NCI-H2081 (cell line): ENCODE measurements around the gene PLEKHA8.
"Not testable (repeated sequence)": the region's sequence is repeated elsewhere in the genome, so short reads cannot be mapped to it uniquely, and the experiment has no call there.

Experiments used
- DNase-seq, 2 experiments: peaks; one replicate each; lab custom pipeline; 2025; lab: John Stamatoyannopoulos, UW

The PLEKHA8 gene

DNA sequence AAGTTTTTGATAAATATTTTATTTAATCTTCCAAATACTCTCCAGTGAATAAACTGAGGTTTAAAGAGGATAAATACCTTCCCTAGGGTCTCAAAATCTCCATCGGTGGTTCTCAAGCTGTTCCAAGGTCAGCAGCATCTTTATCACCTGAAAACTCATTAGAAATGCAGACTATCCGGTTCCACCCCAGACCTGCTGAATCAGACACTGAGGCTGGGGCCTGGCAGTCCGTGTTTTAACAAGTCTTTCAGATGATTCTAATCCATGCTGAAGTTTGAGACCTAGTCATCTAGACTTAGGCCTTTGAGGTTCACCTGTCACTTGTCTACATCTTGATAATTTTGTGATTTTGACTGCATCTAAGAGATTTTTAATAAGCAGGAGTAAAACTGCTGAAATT is 37.5 kb downstream of the PLEKHA8 start:
- DNase-seq = no peak

DNA sequence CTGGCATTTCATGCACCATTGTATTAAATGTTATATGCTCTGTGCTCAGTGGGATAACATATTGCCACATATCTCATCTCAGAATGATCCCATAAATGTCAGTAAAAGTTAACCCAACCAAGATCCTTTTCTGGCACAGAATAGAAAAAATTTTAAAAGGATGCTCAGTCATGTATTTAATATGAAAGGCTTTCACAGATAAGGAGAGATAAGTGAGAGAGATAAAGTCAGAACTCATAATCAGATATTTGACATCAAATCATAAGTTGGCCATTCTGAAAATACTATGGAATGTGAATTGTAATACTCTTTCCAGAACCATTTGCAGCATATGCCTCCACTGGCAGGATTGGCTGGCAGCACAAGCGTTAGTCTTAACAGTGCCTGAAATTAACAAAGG is 38.5 kb downstream of the PLEKHA8 start:
- no peak for DNase-seq

DNA sequence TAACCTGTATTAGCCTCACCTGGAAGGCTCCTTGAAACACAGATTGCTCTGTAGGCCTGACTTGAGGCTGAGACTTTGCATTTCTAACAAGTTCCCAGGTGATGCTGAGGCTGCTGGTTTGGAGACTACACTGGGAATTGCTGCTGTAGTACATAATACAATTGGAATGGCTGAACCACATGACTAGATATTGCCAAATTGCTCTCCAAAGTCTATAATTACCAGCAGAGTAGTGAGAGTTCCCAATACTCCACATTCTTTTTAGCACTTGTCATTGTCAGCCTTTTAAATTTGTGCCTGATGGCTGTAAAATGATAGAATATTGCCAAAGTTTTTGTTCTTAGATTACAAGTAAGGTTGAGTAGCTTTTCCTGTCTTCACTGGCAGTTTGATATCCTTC is 39.9 kb downstream of the PLEKHA8 start:
- DNase-seq = no peak

DNA sequence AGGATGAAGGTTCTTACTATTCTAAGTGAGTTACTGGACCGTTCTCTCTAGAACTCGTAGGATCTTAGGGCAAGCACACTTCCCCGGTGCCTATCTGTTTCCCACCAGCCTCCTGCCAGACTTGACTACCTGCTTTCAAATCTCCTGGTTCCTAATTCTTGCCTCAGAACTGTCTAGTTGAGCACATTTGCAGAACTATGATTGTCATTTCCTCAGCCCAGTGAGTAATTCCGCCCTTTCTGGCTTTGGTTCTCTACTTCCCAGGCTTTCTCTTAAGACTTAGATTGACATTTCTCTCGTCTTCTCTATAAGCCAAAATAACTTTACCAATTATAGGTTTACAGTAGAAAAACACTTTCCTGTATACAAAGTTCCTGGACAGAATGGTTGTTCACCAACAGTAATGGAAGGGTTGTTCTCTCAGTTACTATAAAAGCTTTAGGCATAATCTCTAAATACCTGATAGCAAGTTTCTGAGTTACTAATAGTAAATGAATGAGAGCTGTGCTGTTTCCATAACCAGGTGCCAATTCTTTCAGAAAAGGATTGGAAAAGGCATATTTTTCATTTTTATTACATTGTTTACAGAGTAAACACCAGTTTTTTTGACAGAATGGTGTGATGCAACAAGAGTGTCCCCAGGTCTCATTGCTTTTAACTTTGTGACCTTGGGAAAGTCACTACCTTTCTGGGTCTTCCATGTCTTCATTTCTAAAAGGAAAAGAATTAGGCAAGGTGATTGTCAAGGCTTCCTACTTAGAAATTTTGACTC is 41.1 kb downstream of the PLEKHA8 start:
- no peak for DNase-seq

DNA sequence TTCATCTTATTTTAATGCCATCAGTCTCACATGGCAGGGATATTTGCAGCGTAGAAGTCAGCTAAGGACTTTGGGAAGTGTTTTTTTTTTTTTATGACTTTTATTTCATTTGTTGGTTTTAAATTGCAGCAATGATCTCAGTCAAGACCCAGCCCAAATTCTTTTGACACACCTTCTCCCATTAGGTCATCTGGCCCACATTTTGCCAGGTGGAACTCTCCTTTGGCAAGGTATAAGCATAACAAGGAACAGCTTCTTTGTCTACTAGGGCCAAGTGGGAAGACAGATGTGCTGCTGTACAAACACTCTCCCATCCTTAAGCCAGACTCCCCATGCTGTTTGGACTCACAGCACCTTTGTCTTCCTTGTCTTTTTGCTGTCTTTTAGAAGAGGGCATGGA is 41.8 kb downstream of the PLEKHA8 start:
- DNase-seq = no peak

DNA sequence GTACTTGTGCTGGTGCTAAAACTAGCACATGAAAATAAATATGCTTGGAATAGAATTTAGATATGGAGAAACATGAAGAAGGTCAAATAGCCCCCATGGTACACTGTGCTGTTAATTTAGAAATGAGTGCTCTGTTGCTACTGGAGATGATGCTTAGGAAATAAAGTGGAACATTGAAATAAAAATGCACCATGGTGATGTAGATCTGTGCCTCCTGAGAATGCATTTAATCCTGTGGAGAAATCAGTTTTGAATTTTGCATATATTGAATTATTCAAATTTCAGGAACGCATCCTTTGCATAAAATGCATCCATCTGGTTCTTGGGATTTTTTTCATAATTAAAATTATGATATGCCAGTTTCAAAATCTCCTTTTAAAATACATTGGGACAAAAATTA is 44.5 kb downstream of the PLEKHA8 start:
- no peak for DNase-seq

DNA sequence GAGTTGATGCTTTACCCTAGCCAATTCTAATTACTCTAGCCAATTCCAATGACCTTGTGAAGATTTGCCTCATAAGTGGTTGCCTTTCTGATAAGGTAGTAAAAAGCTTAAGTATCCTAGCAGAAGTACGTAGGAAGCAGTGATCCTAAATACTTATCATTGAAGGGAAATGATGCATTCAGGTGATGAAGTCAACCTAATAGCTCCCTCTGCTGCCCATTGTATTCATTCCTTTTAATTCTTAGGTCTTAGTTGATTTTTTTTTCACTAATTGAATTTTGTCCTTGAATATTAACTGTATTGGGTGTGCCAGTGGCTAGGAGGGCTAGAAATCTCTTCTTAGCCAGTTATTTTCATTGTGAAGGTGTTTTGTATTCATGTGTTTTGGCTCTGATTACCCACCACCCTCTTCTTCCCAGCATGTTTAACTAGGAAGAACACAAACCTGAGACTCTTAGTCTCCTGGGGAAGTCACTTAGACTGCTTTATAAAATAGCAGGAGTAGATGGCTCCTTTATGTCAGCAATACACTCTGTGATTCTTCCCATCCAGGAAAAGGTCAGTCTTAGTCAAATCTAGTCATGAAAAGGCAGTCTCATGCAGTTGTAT is 46.3 kb downstream of the PLEKHA8 start:
- DNase-seq = peak; percentile 39 to 67

DNA sequence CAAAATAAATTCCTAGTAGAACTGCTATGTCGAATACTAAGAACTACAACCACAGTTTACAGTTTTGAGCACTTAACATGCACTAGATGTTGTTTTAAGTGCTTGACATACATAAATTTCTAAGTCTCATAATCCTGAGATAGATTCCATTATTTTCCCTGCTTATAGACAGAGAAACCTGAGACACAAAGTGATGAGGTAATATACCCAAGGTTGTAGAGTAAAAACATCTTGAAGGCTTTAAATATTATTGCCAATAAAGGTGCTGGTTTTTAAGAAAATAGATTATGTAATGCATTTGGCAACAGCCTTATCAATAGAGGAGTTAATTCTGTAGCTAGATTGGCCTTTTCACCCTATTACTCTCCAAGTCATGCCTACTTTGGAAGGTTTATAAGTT is 48.2 kb downstream of the PLEKHA8 start:
- DNase-seq = no peak

DNA sequence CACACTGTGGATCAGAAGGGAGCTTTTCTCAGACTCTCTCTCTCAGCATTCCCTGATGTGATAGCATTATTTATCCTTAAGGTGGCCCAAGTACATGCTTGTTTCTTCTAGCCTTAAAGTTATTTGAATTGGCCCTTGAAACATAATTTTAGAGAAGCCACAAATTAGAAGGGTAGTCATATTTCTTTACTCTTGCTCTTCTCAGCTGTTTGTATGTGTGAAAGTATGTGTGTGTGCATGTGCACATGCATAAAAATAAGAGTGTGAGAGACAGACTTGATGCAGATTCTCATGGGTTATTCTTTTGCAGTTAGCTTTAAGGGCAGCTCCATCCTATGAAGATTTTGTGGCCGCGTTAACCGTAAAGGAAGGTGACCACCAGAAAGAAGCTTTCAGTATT is 50.1 kb downstream of the PLEKHA8 start:
- no peak for DNase-seq

DNA sequence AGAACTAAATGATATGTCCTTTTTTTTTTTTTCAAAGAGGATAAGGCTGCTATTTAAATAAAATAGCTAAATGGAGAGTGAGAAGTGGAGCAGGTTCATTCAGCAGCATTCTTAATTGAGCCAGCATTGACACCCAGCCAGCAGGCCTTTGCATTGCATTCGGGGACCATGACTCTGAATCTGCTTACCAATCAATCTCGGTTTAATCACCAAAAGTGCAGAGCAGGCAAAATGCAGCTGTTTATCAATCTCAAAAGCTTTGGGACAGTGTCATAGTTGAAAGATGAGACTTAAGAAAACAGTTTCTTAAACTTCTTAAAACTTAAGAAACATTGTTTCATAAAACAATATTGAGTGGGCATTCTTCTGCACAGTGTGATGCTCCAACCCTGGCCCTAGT is 51.7 kb downstream of the PLEKHA8 start:
- no peak for DNase-seq

DNA sequence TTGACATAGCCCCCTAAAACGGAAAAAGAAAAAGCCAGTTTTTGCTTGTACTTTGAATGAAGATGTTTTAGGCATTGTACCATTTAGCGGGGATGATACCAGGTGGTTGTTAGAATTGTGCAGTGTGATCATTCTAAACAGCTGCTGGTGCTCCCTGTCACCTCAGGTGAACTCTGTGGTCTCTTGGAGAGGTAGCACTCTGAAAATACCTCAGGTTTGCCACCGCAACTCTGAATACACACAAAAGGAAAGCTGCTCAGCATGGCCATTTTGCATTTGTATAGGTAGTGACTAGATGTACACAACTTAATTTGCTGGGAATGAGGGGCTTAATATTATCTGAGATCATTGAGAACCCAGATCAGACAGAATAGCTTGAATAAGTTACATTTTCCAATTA is 52.6 kb downstream of the PLEKHA8 start:
- peak in 1 of 2 experiments; percentile 21 for DNase-seq

DNA sequence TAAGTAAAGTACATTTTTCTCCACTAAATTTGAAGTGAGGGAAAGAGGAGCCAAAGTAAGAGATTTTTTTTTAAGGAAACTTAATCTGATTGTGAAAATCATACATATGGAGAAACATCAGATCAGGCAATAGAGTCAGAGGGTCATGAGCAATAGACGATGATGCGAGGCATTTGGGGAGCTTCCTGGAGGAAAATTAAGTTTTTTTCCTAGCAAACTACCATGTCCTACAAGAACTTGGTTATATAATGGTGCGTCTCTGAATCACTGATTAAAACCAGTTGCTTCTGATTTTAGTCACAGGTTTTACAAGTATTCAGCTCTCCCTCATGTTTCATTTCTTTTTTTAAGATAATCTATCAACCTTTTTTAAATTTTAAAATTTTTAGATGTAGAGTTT is 54.5 kb downstream of the PLEKHA8 start:
- no peak for DNase-seq

DNA sequence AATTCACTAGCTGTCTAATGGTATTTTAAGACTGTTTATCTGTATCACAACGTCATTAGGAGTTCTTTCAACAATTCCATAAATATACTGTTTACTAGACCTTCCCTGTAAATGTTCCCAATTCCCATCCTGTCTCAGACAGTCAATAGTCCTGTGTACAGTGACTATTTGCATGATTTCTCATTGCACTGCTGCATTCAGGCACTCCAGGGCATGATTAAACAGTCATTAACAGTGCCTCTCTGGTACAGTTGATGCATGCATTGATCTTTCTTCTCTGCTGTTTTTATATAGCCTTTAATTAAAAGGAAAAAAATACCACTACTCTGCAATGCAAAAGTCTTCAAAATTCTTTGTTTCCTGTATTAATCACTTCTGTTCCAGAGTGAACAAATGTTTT is 55.1 kb downstream of the PLEKHA8 start:
- DNase-seq = peak in 1 of 2 experiments; percentile 18

DNA sequence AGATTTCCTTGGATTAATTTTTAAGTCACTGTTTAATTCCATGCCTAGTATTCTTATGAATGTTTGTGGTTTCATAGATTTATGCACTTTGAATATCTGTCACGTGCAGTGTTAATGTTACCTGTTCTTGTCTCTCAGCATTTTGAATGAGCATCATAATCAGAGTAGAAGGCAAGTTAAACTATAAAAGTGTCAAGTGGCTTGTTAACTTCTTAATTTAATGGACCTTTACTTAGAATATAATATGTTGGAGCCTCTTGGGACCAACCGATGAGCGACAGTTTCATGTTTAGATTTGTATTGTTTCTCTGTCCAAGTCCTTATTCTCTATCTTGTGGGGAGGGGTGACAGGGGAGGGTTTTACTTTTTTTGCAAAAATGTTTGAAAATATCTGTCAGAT is 56.0 kb downstream of the PLEKHA8 start:
- DNase-seq = no peak

DNA sequence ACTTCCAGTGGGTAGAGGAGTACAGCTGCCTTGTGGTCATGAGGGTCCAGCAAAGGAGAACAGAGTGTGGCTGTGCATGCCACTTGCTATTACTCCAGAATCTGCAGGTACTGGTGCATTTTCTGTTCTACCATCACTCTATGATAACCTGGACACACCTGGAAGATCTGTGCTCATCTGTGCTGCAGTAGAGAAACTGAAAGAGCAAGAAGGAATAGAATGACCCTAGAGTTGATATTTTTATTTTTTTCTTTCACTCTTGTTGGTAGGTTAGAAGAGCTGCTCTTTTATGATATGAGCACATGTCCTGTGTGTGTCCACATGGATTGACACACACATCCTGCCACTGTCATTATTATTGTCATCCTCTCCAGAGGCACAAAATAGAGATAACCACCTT is 58.3 kb downstream of the PLEKHA8 start:
- DNase-seq = no peak

DNA sequence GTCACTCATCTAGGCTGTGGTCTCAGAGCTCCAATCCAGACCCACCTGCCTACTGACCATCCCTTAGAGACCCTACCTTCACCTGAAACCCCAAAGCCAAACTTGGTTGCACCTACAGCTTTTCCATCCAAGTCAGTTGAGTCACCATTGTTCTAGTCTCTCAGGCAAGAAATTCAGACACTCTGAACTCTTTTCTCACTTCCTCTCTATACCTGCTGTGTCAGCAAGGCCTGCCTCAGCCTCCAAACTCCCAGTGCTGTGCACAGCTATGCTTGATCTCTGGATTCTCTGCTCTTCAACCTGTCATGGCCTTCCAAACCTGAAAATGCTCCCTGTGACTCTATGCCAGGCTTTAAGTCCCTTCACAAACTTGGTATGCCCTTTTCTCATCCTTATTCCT is 59.2 kb downstream of the PLEKHA8 start:
- no peak for DNase-seq

DNA sequence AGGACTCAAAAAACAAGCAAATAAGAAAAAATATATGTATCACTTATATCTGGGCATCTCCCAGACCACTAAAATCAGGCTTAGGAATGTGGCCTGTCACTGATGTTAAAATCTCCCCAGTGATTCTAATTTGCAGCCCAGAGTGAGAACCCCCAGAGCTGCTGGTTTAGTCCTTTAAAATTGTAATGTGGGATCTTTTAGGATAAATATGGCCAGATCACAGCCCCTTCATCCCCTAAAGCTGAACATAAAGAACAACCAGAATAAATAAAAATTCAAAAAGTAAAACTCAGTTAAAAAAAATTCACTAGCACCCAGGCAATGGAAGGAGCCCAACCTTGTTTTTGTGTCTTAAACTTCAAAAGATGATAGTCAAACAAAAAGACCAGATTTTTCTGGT is 60.1 kb downstream of the PLEKHA8 start:
- no peak for DNase-seq

DNA sequence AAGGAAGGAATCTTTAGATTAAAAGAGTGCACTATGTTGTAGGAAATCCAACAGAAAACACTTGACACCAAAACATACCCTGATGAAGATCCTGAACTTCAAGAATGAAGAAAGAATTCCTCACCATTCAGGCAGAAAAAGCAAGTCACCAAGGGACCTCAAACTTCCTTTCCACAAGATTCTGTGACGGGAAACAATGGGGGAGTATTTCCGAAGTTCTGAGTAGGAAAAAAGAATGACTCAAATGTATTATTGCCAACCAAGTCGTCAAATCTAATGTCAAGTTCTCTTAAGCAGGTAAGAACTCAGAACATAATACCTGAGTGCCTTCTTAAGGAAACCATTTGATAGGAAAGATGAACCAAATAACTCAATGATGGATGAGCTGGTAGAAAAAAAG is 61.9 kb downstream of the PLEKHA8 start:
- DNase-seq = no peak

DNA sequence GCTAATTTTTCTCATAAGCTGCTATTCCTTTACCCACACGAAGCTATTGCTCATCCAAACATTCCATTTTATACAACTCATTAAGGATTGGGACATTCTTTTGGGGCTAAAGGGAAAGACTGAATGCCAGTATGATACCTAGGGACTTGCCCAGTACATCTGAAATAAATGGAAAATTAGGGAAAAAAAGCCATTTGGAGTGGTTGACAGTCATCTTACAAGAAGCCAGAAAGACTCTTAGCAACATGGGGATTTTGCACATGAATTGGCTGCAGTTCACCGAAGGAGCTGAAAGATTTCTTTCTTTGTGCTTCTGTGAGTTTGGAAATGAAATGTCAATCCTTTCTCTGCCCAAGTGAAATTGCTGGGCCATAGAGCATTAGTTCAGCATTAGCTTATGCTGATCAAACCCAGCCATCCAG is 63.3 kb downstream of the PLEKHA8 start:
- DNase-seq = no peak

DNA sequence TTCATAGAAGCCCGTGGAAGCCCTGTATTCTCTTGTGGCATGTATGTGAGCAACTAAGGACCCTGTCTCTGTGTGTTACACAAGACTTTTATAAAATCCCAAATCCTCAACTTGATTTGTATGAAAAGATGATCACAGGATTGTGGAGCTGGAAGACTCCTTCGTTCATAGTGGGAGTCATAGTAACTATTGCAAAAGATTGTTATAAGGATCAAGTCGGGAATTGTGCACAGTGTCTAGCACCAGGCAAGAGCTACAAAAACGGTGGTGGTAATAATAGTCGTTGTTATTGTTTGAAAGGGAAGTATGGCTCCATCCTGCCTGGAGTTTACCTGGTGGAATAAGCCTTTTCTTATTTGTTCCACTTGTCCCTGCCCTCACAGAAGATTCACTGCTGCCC is 63.8 kb downstream of the PLEKHA8 start:
- no peak for DNase-seq

DNA sequence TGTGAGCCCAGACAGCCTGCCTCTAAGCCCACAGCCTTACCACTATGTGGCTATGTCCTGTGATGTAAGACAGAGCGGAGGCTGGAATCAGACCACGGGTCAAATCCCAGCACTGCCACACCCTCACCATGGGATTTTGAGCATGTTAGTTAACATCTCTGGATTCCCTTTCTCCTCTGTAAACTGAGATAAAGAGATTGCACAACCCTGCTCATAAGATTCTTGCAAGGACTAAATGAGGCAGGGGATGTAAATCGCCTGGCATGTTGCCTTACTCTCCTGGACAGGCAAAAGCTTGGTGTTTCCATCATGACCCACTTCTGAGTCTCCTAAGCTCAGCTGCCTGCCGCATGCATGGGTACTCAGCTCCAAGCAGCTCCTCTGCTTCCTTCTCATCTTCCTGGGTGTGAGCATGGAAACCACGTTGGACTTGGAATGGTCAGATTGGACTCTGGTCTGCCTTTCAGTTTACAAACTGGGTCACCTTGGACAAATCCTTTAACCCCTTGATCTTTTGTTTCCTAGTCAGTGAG is 65.3 kb downstream of the PLEKHA8 start:
- no peak for DNase-seq

DNA sequence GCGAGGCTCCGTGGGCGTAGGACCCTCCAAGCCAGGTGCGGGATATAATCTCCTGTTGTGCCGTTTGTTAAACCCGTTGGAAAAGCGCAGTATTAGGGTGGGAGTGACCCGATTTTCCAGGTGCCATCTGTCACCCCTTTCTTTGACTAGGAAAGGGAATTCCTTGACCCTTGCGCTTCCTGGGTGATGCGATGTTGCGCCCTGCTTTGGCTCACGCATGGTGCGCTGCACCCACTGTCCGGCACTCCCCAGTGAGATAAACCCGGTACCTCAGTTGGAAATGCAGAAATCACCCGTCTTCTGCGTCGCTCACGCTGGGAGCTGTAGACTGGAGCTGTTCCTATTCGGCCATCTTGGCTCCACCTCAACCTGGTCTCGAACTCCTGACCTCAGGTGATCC is 70.4 kb downstream of the PLEKHA8 start:
- not testable (repeated sequence) for DNase-seq

DNA sequence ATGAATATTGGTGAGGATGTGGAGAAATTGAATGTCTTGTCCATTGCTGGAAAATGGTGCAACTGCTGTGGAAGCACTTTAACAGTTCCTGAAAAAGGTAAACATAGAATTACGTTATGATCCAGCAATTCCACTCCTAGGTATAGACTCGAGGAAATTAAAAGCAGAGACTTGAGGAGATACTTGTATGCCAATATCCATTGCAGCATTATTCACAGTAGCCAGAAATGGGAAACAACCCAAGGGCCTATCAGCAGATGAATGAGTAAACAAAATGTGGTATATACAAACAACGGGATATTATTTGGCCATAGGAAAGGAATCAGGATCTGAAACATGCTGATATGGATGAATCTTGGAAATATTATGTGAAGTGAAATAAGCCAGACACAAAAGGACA is 74.1 kb downstream of the PLEKHA8 start:
- no peak for DNase-seq

DNA sequence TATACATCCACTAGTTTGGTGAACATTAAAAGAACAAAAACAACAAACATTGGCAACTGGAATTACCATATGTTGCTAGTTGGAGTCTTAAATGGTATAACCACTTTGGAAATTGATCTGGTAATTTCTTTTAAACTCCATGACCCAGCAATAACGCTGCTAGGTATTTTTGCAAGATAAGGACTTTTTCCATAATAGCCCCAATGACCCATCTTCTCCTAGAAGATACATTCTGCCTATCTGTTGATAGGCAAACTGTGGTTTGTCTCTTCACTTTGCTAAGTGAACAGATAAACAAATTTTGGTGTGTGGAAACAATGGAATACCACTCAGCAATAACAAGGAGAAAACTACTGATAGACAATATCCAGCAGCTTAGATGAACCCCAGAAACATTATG is 75.9 kb downstream of the PLEKHA8 start:
- no peak for DNase-seq
